Lower leg skin (tissue), 3 donors: ENCODE data around the gene RINT1.

ENCODE experiments used
- CTCF ChIP-seq, 3 donors: fragments of 450-650 bp; IDR thresholded peaks; one replicate each; pipeline ENCODE4 v1.5.1; 2016; ENCODE audit warnings: antibody characterized with exemption in 3 of 3, mild to moderate bottlenecking in 3 of 3, moderate library complexity in 2 of 3
- POLR2A ChIP-seq, 2 donors: fragments of 450-650 bp; IDR thresholded peaks; one replicate each; pipeline ENCODE4 v1.6.1; 2016 to 2017; ENCODE audit warnings: antibody characterized with exemption in 2 of 2, mild to moderate bottlenecking in 1 of 2, moderate library complexity in 1 of 2

GRCh38 chr7:105589356-105590077, 57.5 kb downstream of the RINT1 start:
- no peak for TF ChIP-seq CTCF (IDR thresholded peaks at IDR 0.05)
- TF ChIP-seq POLR2A (IDR thresholded peaks at IDR 0.05): no peak
